Measurements from ENCODE around the gene ATRNL1. TPM values are rescaled to one million over a fixed set of nuclear protein-coding genes. Genes with fewer than 3 reads are reported as not detected.

Gene ATRNL1
- total and polyA plus RNA-seq, 2 experiments from 2014 or later = 4.8 to 29.7 TPM

GRCh38 chr10:115975506-115975905 lies 882.3 kb downstream of the ATRNL1 start (continued):
- TF ChIP-seq ZNF462 (CRISPR knock-in tag; IDR thresholded peaks at IDR 0.05) (no peak), REST (IDR thresholded peaks at IDR 0.05; ENCODE audit: unreplicated experiment) (no peak), CTCF (conservative IDR thresholded peaks at IDR 0.05; ENCODE audit: low read depth in 2 of 2) (no peak)

Data from GM23338 (cell line).